ENCODE data around the gene RAB3C. TPM values are rescaled to one million over a fixed set of nuclear protein-coding genes. Genes with fewer than 3 reads are reported as not detected.

The RAB3C gene
- total RNA-seq, 1 experiment from 2014 or later: not detected

DNA sequence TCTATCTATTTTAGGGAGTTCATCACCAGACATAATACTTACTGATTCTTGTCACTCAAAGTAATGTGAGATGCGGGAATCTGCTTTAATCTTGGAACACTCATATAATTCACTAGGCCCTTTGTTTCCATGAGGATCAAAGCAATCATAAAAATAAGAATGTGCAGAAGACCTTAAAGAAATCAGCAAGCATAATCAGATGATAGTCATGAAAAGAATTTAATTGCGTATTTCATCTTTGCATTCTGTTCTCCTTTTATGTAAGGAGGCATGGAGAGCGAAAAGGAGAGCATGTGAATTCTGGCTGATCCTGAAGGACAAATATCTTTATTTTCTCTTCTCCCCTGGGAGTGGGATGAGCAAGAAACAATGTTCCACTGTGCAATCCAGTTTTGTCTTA, 128.0 kb downstream of the RAB3C start:
- Mint-ChIP-seq H3K27ac (ENCODE audit: low read depth, unreplicated experiment) (no peak overlapping the region), H3K36me3 (ENCODE audit: insufficient read depth, unreplicated experiment) (no peaks in the 10 kb centered on the region), H3K27me3 (ENCODE audit: insufficient read depth, unreplicated experiment) (peaks cover 100% of the 10 kb centered on the region), H3K4me1 (ENCODE audit: insufficient read depth, unreplicated experiment) (no peaks in the 10 kb centered on the region), H3K4me3 (ENCODE audit: unreplicated experiment) (no peak overlapping the region), H3K9me3 (ENCODE audit: unreplicated experiment) (peaks cover 16% of the 10 kb centered on the region)
- ChIA-PET POLR2A (no interaction called here), CTCF (no interaction called here)
- BruUV-seq (replicated peaks): no TSS peak
- intact Hi-C loops (cut with micrococcal nuclease): no loop called here
- no peak for DNase-seq (ENCODE audit: unreplicated experiment)
- TF ChIP-seq, protein P1, sequence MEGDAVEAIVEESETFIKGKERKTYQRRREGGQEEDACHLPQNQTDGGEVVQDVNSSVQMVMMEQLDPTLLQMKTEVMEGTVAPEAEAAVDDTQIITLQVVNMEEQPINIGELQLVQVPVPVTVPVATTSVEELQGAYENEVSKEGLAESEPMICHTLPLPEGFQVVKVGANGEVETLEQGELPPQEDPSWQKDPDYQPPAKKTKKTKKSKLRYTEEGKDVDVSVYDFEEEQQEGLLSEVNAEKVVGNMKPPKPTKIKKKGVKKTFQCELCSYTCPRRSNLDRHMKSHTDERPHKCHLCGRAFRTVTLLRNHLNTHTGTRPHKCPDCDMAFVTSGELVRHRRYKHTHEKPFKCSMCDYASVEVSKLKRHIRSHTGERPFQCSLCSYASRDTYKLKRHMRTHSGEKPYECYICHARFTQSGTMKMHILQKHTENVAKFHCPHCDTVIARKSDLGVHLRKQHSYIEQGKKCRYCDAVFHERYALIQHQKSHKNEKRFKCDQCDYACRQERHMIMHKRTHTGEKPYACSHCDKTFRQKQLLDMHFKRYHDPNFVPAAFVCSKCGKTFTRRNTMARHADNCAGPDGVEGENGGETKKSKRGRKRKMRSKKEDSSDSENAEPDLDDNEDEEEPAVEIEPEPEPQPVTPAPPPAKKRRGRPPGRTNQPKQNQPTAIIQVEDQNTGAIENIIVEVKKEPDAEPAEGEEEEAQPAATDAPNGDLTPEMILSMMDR (IDR thresholded peaks at IDR 0.05; ENCODE audit: unreplicated experiment): no peak

DNA sequence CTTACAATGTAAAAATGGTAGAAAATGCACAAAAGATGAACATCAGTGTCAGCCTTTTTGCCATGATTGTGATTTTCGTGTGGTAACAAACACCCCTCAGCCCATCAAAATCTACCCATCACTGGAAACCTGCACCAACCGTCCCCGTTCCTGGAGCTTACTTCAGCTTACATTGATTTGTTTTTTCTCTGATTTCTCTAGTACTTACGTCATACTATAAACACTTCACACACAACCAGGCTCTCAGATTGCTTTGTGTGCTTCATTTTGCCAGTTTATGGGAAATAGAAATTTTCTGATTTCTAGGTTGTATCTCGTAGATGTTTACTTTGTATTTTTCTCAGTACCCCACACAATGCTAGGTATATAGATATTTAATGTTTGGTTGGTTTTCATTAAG, 129.1 kb downstream of the RAB3C start:
- intact Hi-C loops (cut with micrococcal nuclease): no loop called here
- TF ChIP-seq, protein P1 (IDR thresholded peaks at IDR 0.05; ENCODE audit: unreplicated experiment): no peak
- H3K27me3 Mint-ChIP-seq (ENCODE audit: insufficient read depth, unreplicated experiment): peaks cover 100% of the 10 kb centered on the region
- no peaks in the 10 kb centered on the region for H3K36me3 Mint-ChIP-seq (ENCODE audit: insufficient read depth, unreplicated experiment)
- DNase-seq (ENCODE audit: unreplicated experiment): no peak
- no peak overlapping the region for H3K27ac Mint-ChIP-seq (ENCODE audit: low read depth, unreplicated experiment)
- ChIA-PET POLR2A (no interaction called here), CTCF (no interaction called here)
- no TSS peak for BruUV-seq (replicated peaks)
- no peaks in the 10 kb centered on the region for H3K4me1 Mint-ChIP-seq (ENCODE audit: insufficient read depth, unreplicated experiment)
- H3K4me3 Mint-ChIP-seq (ENCODE audit: unreplicated experiment): no peak overlapping the region
- H3K9me3 Mint-ChIP-seq (ENCODE audit: unreplicated experiment): peaks cover 16% of the 10 kb centered on the region

DNA sequence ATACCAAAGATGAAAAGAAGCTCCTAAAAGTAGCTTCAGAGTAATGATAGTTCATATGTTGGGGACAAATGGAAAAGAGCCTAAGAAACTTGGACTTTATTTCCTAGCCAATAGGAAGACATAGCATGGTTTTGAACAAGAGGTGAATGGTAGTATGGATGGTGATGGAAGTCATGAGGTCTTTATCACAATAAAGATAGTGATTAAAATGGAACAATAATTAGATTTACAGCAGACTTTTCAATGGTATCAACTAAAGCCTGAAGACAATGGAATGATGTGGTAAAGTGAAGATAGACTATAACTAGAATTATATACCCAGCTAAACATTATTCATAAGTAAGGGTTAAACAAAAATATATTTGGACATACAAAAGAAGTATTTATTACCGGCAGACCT, 131.2 kb downstream of the RAB3C start:
- TF ChIP-seq, protein P1 (IDR thresholded peaks at IDR 0.05; ENCODE audit: unreplicated experiment): no peak
- POLR2A ChIA-PET: no interaction called here
- Mint-ChIP-seq H3K36me3 (ENCODE audit: insufficient read depth, unreplicated experiment) (no peaks in the 10 kb centered on the region), H3K4me3 (ENCODE audit: unreplicated experiment) (no peak overlapping the region), H3K27me3 (ENCODE audit: insufficient read depth, unreplicated experiment) (peaks cover 100% of the 10 kb centered on the region), H3K9me3 (ENCODE audit: unreplicated experiment) (peaks cover 16% of the 10 kb centered on the region), H3K27ac (ENCODE audit: low read depth, unreplicated experiment) (no peak overlapping the region), H3K4me1 (ENCODE audit: insufficient read depth, unreplicated experiment) (no peaks in the 10 kb centered on the region)
- BruUV-seq (replicated peaks): no TSS peak
- intact Hi-C loops (cut with micrococcal nuclease): no loop called here
- no peak for DNase-seq (ENCODE audit: unreplicated experiment)
- CTCF ChIA-PET: interaction anchor here (0.6 kb wide), 1 partner anchor 57 kb away, joined by 3 read pairs; no protein-coding TSS in a partner anchor

DNA sequence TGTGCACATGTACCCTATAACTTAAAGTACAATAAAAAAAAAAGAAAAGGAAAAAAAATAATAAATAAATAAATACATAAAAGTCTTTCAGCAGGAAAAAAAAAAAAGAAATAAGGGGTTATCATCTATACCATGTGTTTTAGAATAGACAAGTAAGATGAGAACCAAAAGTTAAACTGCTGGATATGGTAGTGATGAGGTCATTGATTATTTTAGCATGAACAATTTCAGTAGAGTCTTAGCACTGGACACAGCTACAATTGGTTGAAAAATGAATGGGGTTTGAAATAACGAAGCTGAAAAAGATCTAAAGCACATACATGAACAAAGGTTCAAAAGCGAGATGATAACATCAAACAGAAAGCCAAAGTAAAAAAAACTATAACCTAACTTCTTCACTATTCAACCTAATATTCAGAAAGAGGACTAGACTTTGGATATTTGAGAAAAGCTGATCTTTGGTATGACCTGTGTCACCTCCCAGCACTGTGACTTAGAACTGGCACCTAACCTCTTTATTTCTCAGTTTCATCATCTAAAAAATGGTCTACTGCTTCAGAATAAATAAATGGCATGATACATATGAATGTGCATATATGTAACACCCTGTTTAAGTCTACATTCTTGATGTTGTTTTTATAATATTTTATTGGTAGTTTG, 133.3 kb downstream of the RAB3C start:
- peaks cover 100% of the 10 kb centered on the region for H3K27me3 Mint-ChIP-seq (ENCODE audit: insufficient read depth, unreplicated experiment)
- POLR2A ChIA-PET: no interaction called here
- no TSS peak for BruUV-seq (replicated peaks)

More for the DNA sequence above, 133.3 kb downstream of the RAB3C start:
- H3K9me3 Mint-ChIP-seq (ENCODE audit: unreplicated experiment): peaks cover 16% of the 10 kb centered on the region
- no peak for DNase-seq (ENCODE audit: unreplicated experiment)
- H3K4me1 Mint-ChIP-seq (ENCODE audit: insufficient read depth, unreplicated experiment): no peaks in the 10 kb centered on the region
- H3K36me3 Mint-ChIP-seq (ENCODE audit: insufficient read depth, unreplicated experiment): no peaks in the 10 kb centered on the region
- CTCF ChIA-PET: no interaction called here
- TF ChIP-seq, protein P1 (IDR thresholded peaks at IDR 0.05; ENCODE audit: unreplicated experiment): no peak
- no peak overlapping the region for H3K27ac Mint-ChIP-seq (ENCODE audit: low read depth, unreplicated experiment)
- no peak overlapping the region for H3K4me3 Mint-ChIP-seq (ENCODE audit: unreplicated experiment)
- intact Hi-C loops (cut with micrococcal nuclease): no loop called here
